Measurements from ENCODE around the gene DIAPH2.

Gene DIAPH2

DNA sequence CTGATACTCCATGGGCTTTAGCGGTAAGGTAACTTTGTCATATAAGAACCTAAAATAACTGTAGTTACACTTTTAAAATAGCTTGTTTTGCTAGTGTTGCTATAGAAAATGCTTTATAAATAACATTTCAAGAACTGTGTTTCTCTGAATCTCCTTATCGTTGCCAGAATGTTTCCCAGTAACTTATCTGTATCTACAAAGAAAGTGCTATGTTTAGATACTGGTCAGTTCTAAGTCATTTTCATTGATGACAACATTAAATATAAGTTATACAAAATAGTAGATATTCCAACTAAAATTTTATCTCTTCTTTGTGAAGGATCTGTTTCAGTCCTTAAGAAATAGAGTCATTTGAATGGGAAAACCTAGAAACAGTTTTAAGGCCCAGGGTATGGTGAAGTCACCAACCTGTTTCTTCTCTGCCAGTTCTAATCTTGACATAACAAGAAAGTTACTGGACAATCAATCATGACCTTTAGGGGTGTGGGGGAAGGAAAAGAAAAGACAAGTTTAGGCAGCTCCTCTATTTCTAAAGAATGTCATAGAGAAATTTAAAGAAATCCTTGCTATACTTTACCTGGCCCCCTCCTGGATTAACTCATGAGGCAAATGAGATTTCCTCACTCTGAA is 625.0 kb downstream of the DIAPH2 start:
- Histone ChIP-seq H3K36me3 (ENCODE audit: control insufficient read depth in 2 of 2, insufficient read depth in 1 of 2, low read length in 2 of 2) (no peaks in the 10 kb centered on the region), H3K4me3 (ENCODE audit: low read depth, low read length) (no peak overlapping the region), H3K9me3 (ENCODE audit: control insufficient read depth, insufficient read depth, low read depth, low read length) (no peaks in the 10 kb centered on the region), H3K4me1 (ENCODE audit: control insufficient read depth, insufficient read depth, low read length) (no peaks in the 10 kb centered on the region), H3K27ac (ENCODE audit: extremely low read depth, low read depth, low read length) (no peak overlapping the region)
- ChIA-PET CTCF (no interaction called here), POLR2A (no interaction called here)
- TF ChIP-seq ZNF777 (tag by site-specific recombination; IDR thresholded peaks at IDR 0.05; ENCODE audit: borderline replicate concordance) (no peak), ZNF37A (tag by site-specific recombination; IDR thresholded peaks at IDR 0.05) (no peak), ZSCAN23 (tag by site-specific recombination; IDR thresholded peaks at IDR 0.05) (no peak), ZNF776 (tag by site-specific recombination; IDR thresholded peaks at IDR 0.05; ENCODE audit: borderline replicate concordance) (no peak), ZNF214 (tag by site-specific recombination; IDR thresholded peaks at IDR 0.05; ENCODE audit: borderline replicate concordance) (no peak), ZNF624 (tag by site-specific recombination; IDR thresholded peaks at IDR 0.05) (no peak), ZNF302 (tag by site-specific recombination; IDR thresholded peaks at IDR 0.05; ENCODE audit: low read depth) (no peak), ZNF664 (tag by site-specific recombination; IDR thresholded peaks at IDR 0.05) (no peak)
- TF ChIP-seq, protein P1, sequence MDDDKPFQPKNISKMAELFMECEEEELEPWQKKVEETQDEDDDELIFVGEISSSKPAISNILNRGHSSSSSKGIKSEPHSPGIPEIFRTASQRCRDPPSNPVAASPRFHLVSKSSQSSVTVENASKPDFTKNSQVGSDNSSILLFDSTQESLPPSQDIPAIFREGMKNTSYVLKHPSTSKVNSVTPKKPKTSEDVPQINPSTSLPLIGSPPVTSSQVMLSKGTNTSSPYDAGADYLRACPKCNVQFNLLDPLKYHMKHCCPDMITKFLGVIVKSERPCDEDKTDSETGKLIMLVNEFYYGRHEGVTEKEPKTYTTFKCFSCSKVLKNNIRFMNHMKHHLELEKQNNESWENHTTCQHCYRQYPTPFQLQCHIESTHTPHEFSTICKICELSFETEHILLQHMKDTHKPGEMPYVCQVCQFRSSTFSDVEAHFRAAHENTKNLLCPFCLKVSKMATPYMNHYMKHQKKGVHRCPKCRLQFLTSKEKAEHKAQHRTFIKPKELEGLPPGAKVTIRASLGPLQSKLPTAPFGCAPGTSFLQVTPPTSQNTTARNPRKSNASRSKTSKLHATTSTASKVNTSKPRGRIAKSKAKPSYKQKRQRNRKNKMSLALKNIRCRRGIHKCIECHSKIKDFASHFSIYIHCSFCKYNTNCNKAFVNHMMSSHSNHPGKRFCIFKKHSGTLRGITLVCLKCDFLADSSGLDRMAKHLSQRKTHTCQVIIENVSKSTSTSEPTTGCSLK (tag by site-specific recombination; IDR thresholded peaks at IDR 0.05) = no peak

DNA sequence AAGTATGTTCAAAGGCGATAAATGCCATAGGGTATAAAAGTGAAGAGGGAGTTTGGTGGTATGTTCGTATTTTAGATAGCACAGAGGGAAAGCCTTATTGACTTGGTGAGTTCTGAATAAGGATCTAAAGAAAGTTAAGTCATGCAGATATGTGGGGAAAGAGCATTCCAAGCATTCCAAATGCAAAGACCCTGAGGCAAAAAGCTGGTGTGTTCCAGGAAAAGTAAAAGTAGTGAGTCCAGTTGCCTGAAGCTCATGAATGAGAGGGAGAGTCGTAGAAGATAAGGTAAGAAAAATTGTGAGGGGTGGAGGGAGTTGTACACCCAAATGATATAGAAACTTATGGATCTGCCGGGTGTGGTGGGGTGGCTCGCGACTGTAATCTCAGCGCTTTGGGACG is 625.7 kb downstream of the DIAPH2 start:
- ChIA-PET POLR2A (no interaction called here), CTCF (no interaction called here)
- H3K36me3 ChIP-seq (ENCODE audit: control insufficient read depth in 2 of 2, insufficient read depth in 1 of 2, low read length in 2 of 2) = no peaks in the 10 kb centered on the region
- TF ChIP-seq MEIS1 (CRISPR knock-in tag; IDR thresholded peaks at IDR 0.05; ENCODE audit: borderline replicate concordance) = no peak
- no peak for TF ChIP-seq ZNF248 (tag by site-specific recombination; IDR thresholded peaks at IDR 0.05)
- no peak for TF ChIP-seq ZNF184 (tag by site-specific recombination; IDR thresholded peaks at IDR 0.05)
- TF ChIP-seq, protein P2, sequence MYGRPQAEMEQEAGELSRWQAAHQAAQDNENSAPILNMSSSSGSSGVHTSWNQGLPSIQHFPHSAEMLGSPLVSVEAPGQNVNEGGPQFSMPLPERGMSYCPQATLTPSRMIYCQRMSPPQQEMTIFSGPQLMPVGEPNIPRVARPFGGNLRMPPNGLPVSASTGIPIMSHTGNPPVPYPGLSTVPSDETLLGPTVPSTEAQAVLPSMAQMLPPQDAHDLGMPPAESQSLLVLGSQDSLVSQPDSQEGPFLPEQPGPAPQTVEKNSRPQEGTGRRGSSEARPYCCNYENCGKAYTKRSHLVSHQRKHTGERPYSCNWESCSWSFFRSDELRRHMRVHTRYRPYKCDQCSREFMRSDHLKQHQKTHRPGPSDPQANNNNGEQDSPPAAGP (tag by site-specific recombination; IDR thresholded peaks at IDR 0.05) = no peak
- TF ChIP-seq ZNF175 (tag by site-specific recombination; IDR thresholded peaks at IDR 0.05) = no peak
- no peak for TF ChIP-seq ZNF658 (tag by site-specific recombination; IDR thresholded peaks at IDR 0.05)
- TF ChIP-seq RBAK (tag by site-specific recombination; IDR thresholded peaks at IDR 0.05) = no peak
- TF ChIP-seq ZNF292 (tag by site-specific recombination; IDR thresholded peaks at IDR 0.05; ENCODE audit: borderline replicate concordance, low read depth) = no peak
- TF ChIP-seq, protein P3, sequence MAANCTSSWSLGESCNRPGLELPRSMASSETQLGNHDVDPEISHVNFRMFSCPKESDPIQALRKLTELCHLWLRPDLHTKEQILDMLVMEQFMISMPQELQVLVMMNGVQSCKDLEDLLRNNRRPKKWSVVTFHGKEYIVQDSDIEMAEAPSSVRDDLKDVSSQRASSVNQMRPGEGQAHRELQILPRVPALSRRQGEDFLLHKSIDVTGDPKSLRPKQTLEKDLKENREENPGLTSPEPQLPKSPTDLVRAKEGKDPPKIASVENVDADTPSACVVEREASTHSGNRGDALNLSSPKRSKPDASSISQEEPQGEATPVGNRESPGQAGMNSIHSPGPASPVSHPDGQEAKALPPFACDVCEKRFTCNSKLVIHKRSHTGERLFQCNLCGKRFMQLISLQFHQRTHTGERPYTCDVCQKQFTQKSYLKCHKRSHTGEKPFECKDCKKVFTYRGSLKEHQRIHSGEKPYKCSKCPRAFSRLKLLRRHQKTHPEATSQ (tag by site-specific recombination; IDR thresholded peaks at IDR 0.05) = no peak
- H3K4me1 ChIP-seq (ENCODE audit: control insufficient read depth, insufficient read depth, low read length) = no peaks in the 10 kb centered on the region
- H3K4me3 ChIP-seq (ENCODE audit: low read depth, low read length) = no peak overlapping the region
- H3K27ac ChIP-seq (ENCODE audit: extremely low read depth, low read depth, low read length) = no peak overlapping the region
- no peaks in the 10 kb centered on the region for H3K9me3 ChIP-seq (ENCODE audit: control insufficient read depth, insufficient read depth, low read depth, low read length)

Data from HEK293 (cell line).